Measurements from ENCODE around the gene PACRG.

Gene PACRG

GRCh38 chr6:162736961-162737360 lies 9.2 kb downstream of the PACRG start:
- TF ChIP-seq TSHZ2 (CRISPR knock-in tag; IDR thresholded peaks at IDR 0.05) (no peak), CREB5 (CRISPR knock-in tag; IDR thresholded peaks at IDR 0.05; ENCODE audit: low read depth) (no peak), CSRNP3 (CRISPR knock-in tag; IDR thresholded peaks at IDR 0.05) (no peak), POU6F1 (CRISPR knock-in tag; IDR thresholded peaks at IDR 0.05; ENCODE audit: borderline replicate concordance, low read depth) (no peak), ISL1 (CRISPR knock-in tag; IDR thresholded peaks at IDR 0.05) (no peak), GLIS3 (CRISPR knock-in tag; IDR thresholded peaks at IDR 0.05) (no peak), ZNF565 (CRISPR knock-in tag; conservative IDR thresholded peaks at IDR 0.05; ENCODE audit: low read depth) (no peak), SNAI2 (CRISPR knock-in tag; IDR thresholded peaks at IDR 0.05) (no peak), ZNF70 (CRISPR knock-in tag; IDR thresholded peaks at IDR 0.05) (no peak), RARB (CRISPR knock-in tag; IDR thresholded peaks at IDR 0.05) (no peak), ZNF8 (CRISPR knock-in tag; IDR thresholded peaks at IDR 0.05) (no peak), TCF4 (CRISPR knock-in tag; IDR thresholded peaks at IDR 0.05; ENCODE audit: borderline replicate concordance) (no peak), PPARA (CRISPR knock-in tag; IDR thresholded peaks at IDR 0.05; ENCODE audit: borderline replicate concordance) (no peak), ESRRG (CRISPR knock-in tag; IDR thresholded peaks at IDR 0.05) (no peak)

GRCh38 chr6:162750776-162751175 lies 23.0 kb downstream of the PACRG start:
- no peak for TF ChIP-seq ISL1 (CRISPR knock-in tag; IDR thresholded peaks at IDR 0.05)
- ATAC-seq = no peak

More at GRCh38 chr6:162736961-162737360, 9.2 kb downstream of the PACRG start:
- ATAC-seq = no peak

- no peak for TF ChIP-seq ZFP30 (CRISPR knock-in tag; IDR thresholded peaks at IDR 0.05)
- TF ChIP-seq ZNF70 (CRISPR knock-in tag; IDR thresholded peaks at IDR 0.05) = no peak
- no peak for TF ChIP-seq BACH2 (CRISPR knock-in tag; IDR thresholded peaks at IDR 0.05; ENCODE audit: borderline replicate concordance)
- TF ChIP-seq ZNF8 (CRISPR knock-in tag; IDR thresholded peaks at IDR 0.05) = no peak
- no peak for TF ChIP-seq POU6F1 (CRISPR knock-in tag; IDR thresholded peaks at IDR 0.05; ENCODE audit: borderline replicate concordance, low read depth)
- TF ChIP-seq ESRRG (CRISPR knock-in tag; IDR thresholded peaks at IDR 0.05) = no peak
- TF ChIP-seq TSHZ2 (CRISPR knock-in tag; IDR thresholded peaks at IDR 0.05) = no peak
- no peak for TF ChIP-seq TCF4 (CRISPR knock-in tag; IDR thresholded peaks at IDR 0.05; ENCODE audit: borderline replicate concordance)
- no peak for TF ChIP-seq OSR1 (CRISPR knock-in tag; IDR thresholded peaks at IDR 0.05)
- no peak for ATAC-seq
Observed at GRCh38 chr6:162751211-162751859, 23.6 kb downstream of the PACRG start.
